CD4-positive, alpha-beta T cell treated with Interleukin-4 for 4 hours (primary cell): ENCODE data around the gene ALAS2.
"Not testable (repeated sequence)": the region's sequence is repeated elsewhere in the genome, so short reads cannot be mapped to it uniquely, and the experiment has no call there.

Experiments
- DNase-seq: peaks from one replicate; pipeline ENCODE4 v3.0.0-alpha.2; 2020

Gene ALAS2, protein sequence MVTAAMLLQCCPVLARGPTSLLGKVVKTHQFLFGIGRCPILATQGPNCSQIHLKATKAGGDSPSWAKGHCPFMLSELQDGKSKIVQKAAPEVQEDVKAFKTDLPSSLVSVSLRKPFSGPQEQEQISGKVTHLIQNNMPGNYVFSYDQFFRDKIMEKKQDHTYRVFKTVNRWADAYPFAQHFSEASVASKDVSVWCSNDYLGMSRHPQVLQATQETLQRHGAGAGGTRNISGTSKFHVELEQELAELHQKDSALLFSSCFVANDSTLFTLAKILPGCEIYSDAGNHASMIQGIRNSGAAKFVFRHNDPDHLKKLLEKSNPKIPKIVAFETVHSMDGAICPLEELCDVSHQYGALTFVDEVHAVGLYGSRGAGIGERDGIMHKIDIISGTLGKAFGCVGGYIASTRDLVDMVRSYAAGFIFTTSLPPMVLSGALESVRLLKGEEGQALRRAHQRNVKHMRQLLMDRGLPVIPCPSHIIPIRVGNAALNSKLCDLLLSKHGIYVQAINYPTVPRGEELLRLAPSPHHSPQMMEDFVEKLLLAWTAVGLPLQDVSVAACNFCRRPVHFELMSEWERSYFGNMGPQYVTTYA

DNA sequence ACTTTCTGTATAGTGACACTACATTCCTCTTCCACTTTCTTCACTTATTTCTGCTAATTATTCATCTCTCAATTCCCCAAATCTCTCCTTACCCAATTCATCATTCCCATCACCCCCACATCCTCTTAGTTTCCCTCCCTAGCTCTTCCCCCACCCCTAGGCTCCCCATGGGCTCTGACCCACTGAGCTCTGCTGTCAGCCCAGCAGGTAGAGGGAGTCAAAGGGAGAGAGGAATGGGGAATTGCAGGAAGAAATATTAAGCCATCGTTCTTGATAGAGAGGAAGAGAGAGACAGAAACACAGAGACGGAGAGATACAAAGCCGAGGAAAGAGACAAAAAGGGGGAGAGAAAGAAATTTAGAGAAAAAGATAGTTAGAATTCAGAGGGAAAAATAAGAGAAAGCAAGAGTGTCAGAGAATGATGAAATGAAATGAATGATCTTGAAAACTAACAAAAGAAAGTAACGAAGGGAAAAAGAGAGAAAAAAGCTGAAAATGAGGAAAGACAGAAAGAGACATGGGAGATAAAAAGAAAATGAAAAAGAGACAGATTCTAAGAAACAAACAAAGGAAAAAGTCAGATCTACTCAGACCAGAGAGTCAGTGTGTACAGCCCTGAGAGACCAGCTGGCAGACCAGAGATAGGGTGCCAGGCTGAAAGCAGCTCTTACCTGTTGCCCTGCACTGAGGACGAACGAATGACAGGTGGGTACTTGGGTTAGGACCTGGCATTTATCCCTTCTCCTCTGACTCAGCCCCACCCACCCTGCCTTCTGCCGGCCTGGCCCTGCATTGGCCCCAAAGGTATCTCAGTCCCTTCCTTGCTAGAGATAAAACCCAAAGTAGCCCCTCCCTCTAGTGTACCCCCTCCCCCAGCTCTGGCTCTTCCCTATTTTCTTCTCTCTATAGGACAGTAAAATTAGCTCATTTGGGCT, at the start of gene ALAS2:
Gene ALAS2 (minus strand): TSS at position 707 of the 935 bp plus-strand sequence. CDS start 4,977 bp downstream, outside the sequence.
- DNase-seq, result no peak

DNA sequence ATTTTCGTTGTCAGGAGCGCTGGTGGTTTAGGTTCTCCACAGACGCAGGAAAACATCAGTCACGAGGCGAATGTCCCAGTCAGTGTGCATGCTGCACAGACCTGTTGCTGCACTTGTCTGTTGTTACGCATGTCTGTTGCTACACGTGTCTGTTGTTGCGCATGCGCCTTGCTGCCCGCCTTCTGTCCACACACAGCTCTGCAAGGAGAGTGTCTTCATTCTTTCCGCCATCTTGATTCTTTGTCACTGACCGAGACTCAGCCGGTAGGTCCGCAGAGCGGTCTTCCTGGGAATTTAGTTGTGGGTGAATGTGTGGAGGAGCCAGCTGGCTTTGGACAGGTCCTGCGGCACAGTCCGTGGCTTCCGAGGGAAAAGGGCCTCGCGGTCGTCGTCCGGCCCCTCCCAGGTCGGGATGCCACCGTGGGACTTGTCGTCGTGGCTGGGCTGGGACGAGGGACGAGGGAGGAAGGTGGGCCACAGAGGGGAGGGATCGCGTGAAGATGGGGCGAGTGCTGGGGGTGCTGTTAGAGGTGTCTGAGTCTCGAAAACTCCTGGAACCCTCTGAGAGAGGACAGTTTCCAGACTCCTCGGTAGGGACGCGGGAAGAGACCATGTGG, 44.2 kb upstream of the ALAS2 start, which contains the start of gene PAGE2B:
Gene PAGE2B (plus strand): TSS at position 180 of the 617 bp plus-strand sequence. CDS start 1,012 bp downstream, outside the sequence.
- no peak for DNase-seq

DNA sequence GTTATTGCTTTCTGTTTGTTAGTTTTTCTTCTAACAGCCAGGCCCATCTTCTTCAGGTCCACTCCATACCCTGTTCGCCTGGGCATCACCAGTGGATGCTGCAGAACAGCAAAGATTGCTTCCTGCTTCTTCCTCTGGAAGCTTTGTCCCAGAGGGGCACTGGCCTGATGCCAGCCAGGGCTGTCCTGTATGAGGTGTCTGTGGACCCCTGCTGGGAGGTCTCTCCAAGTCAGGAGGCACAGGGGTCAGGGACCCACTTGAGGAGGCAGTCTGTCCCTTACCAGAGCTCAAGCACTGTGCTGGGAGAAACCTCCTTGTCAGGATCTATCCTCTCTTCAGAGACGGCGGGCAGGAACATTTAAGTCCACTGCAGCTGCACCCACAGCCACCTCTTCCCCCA, 41.5 kb upstream of the ALAS2 start:
- DNase-seq, result no peak

DNA sequence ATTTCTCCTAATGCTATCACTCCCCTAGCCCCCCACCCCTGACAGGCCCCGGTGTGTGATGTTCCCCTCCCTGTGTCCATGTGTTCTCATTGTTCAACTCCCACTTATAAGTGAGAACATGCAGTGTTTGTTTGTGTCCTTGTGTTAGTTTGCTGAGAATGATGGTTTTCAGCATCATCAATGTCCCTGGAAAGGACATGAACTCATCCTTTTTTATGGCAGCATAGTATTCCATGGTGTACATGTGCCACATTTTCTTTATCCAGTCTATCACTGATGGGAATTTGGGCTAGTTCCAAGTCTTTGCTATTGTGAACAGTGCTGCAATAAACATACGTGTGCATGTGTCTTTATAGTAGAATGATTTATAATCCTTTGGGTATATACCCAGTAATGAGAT, 36.4 kb upstream of the ALAS2 start:
- not testable (repeated sequence) for DNase-seq

DNA sequence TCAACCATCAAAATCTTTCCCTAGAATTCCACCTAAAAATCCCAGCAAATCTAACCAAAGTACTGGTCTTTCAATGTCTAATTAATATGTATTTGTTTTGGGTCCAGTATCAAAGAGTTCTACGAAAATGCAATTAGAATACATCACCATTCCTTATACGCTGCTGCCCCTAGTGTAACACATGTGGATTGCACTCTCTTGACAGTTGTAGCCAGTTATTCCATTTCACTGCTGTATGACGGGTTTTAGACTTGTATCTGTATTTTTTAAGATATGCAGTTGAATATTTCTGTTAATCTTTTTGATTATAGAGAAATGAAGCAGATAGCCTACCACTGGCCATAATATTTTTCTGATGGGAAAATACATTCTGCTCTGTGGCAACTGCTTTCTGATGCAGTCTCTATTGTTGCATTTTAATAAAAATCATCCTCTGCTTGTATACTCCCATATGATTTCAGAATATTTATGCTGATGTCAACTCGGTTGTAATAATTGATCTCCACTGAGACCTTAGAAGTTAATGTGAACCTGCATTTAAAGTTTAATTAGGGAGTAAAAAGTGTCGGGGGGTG, 27.0 kb upstream of the ALAS2 start:
- DNase-seq, result peak; percentile 58

DNA sequence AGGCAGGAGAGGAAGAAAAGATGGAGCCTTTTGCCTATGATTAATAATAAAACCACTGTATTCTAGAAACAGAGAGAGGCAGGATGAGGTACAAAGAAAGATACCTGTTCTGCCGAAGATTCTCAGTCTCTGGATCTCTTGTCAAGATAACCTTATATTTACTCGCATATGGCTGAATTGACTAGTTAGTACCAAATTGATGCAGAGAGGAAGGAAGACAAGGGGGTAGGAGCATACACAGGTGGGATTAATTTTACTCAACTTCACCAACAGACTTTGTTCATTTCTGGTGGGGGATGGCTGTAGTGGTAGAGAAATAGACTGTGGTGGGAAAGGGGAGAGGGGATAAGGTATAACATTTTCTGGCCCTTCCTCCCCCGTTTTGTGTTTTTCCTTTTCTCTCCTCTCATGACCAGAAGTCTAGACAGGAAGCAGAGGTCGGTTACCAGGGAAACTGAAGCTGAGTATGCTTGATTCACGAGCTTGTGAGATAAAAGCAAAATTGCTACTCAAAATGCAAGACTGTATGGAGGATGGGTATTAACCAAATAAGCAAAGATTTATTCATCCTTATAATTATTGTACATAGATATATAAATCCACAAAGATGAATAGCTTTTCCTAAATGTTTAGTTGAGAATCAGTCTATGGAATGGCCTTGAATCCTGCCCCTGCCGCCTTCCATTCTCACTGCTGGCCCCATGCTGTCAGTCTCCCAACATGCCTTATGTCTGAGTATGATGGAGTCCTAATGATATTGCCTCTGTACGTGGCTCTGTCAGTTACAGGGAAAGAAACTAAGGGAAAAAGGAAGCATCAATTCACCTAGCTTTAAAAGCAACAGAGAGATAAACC, 26.3 kb upstream of the ALAS2 start:
- DNase-seq, result peak; percentile 81

DNA sequence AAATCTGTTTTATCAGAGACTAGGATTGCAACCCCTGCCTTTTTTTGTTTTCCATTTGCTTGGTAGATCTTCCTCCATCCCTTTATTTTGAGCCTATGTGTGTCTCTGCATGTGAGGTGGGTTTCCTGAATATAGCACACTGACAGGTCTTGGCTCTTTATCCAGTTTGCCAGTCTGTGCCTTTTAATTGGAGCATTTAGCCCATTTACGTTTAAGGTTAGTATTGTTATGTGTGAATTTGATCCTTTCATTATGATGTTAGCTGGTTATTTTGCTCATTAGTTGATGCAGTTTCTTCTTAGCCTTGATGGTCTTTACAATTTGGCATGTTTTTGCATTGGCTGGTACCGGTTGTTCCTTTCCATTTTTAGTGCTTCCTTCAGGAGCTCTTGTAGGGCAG, 19.8 kb upstream of the ALAS2 start:
- not testable (repeated sequence) for DNase-seq

DNA sequence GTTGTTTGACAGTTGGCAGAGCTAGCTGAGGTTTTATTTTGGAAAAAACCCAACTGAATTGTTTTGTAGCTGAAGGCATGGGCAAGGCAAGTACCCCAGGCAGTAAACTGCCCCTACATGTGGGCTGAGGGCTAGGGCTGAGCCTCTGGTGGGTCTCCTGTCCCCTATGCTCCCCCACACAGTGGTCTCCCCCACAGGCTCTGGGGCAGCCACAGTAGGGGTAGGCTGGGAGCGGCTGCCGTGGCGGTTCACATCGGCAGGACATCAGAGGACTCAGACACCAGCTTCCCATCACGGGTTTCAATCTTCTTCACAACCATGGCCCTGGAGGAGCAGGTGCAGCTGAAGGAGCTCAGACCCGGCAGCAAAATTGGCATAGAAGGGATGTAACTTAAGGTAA, 10.7 kb upstream of the ALAS2 start:
- DNase-seq, result no peak

DNA sequence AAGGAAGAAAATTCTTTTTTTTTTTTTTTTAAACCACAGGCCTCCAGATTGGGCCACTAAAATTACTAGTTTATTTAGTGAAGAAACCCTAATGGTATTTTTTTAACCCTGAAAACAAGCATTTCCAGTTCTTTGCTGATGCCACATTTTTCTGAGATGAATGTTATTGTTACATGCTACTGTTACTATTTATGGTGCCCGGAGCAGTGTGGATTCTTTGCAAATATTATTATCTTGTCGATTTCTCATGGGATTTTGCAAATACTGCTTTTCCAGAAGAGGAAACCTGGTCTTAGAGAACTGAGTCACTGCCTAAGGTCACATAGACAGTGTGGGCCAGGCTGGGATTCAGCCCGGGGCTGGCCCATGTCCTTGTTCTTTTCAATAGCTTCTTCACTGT, 8.7 kb upstream of the ALAS2 start:
- DNase-seq, result no peak

DNA sequence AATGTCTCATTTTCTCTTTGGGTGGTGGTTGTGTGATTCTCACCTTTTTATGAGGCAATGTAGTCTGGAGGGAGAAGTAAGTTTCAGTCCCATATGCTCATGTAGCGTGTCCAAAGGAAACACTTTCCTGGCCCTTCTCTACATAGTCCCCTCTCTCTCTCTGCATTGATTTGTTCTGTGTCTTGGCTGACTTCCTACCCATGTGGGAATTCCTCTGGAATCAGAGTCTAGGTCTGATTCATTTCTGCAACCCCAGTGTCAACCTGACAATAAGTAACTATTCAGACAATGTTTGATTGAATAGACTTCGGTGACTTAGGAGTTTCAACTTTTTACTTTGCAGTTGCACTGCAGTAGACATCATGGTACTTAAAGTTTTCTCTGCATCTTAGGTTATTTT, 2.7 kb upstream of the ALAS2 start:
- no peak for DNase-seq

DNA sequence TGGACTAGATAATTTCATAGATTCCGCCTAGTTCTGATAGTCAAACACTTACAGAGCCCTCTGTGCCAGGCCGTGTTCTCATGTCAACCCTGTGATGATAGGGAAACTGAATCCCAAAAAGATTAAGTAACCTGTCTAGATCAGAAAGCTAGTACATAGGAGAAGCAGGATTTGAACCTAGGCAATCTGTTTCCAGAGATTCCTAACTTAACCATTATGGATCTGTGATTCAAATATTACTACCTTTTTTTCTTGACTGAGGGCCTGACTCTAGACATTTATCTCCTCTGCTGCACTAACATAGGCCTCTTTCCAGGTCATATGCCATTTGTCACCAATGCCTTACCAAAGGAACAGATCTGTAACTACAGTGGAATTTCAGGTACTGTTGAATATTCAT, 1.5 kb downstream of the ALAS2 start:
- no peak for DNase-seq

DNA sequence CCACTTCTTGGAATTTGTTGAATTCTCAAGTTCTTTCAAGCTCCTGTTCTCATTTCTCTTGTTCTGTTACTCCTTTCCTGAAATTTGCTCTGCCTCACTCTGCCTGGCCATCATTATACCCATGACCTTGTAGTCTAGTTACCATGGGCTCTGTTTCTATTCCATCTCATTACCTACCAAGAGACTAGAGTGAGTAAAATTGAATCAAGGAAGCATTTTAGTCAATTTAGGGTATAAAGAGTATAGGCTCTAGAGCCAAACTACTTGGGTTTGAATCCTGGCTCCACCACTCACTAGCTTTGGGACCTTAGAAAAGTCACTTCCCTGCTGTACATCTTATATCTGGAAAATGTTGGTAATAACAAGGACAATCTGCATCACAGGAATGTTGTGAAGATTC, 2.2 kb downstream of the ALAS2 start:
- DNase-seq, result no peak

DNA sequence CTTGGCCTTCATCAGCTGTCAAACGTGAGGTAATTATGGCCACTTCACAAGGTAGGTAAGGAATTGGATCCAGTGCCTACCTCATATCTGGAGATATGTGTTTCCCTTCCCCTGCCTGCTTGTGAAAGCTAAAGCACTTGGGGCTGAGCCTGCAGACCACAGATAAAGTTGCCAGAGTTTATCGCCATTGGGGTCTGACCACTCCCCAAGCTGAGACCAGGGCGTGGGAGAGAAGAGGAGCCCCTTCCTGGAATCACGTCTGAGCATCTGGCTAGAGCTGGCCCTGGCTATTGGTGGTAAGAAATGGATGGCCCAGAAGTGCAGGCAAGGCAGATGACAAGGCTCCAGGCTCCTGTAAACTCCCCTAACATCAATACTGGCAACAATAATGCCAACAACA, 2.7 kb downstream of the ALAS2 start:
- no peak for DNase-seq

DNA sequence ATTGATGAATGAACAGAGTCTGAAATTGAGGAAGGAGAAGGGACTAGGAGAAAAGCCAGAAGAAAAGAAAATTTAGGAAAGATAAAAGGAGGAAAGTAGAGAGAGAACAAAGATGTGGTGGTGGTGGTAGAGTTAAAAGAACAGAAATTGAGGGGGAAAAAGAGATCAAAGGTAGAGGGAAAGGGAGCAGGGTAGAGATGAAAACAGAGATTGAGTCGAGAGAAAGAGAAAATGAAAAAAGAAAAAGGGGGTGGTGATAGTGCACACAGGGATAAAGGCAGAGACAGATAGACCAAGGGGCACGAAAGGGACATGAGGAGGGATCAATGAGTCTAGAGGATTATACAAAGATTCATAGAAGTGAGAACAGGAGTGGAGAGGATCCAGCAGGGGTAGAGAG, 3.9 kb downstream of the ALAS2 start:
- no peak for DNase-seq

DNA sequence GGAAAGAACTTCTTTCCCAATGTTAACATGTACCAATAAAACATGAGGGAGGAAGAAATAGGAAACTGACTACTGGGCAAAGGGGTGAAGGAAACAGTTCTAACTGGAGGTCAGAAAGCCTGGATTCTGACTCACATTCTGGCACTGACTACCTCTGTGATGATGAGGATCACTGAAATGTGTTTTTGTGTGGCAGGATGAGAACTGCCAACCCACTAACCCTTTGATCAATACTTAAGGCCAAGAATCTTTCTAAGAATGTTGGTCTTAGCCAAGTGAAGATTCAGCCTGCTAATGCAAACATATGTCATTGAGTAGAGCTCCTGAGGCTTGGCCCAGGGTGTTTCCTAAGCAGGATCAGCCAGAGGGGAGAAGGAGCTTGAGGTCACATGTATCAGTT, 4.6 kb downstream of the ALAS2 start:
- DNase-seq, result no peak

DNA sequence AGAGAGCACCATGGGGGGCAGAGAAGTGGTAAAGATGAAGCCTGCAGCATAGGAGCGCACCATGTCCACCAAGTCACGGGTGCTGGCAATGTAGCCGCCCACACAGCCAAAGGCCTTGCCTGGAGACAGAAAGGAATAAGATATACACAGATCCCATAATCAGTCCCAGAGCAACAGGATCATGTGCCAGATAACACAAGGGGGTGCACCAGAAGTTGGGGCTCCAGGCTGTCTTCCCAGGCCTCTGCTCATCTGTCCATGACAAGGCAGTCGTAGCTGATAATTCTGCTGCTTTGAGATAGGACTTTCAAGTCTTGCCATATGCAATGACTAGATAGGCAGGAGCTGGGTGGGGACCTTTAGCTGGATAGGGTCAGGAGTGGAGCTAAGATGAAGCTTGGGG, 15.9 kb downstream of the ALAS2 start:
- DNase-seq, result no peak

DNA sequence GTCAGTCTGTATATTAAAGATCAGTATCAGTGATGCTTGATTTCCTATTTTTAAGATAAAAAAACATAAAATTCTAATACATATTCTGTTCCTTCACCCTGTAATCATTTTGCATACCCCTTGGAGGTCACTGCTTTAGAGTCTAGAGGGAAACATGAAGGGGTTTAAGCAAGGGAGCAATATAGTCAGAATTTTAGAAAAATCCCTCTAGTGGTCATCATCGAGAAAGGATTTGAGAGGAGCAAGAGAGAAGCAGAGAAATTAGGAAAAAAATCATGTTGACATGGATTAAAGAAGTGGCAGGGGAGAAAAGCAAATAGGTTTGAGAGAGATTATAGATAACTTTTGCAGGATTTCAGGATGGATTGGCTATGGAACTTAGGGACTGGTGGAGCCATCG, 19.5 kb downstream of the ALAS2 start:
- no peak for DNase-seq

DNA sequence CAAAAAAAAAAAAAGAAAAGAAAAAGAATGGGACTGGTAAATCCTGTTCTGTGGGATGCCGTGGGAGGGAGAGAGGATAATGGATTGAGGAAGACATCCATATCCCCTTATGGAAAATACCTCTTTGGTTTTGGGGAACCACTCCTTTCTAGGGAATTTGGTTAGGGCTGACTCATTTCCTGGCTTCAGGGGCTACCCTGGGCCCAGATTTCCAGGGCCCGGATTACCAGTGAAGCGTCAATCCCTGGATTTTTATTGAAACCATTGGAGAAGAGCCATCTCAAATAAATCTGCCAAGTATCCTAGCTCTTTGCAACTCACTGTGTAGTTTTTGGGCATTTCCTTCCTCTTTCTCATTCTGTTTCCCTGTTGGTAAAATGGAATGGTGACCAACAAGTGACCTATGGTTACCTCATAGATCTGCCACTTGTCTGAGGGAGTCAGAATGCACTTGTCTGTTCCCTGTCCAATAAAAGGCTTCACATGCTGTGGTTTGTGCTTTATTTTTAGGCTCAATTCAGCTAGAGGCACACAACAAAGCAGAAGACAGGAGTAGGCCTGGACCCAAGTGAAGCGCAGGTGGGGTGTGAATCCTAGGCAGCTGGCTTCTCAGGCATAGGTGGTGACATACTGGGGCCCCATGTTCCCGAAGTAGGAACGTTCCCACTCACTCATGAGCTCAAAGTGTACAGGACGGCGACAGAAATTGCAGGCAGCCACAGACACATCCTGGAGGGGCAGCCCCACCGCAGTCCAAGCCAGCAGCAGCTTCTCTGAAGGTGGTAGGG, 22.0 kb downstream of the ALAS2 start:
- DNase-seq, result no peak

DNA sequence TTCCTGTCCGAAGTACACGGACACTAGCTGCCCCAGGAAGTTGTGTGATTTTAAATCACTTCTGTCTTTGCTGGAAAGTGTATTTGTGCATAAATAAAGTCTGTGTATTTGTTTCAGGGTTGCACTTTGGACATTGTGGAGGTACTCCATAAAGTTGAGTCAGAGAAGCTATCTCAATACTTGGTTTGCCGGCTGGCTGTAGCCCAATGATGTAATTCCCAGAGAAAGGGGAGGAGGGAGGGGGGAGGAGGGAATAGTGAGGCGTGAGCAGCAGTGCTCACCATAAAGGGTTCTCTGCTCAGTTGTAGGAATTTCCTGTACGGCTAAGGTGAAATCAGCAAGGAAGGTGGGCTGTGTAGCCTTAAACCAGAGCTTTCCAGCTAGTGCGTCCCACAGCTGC, 23.1 kb downstream of the ALAS2 start:
- DNase-seq, result no peak

DNA sequence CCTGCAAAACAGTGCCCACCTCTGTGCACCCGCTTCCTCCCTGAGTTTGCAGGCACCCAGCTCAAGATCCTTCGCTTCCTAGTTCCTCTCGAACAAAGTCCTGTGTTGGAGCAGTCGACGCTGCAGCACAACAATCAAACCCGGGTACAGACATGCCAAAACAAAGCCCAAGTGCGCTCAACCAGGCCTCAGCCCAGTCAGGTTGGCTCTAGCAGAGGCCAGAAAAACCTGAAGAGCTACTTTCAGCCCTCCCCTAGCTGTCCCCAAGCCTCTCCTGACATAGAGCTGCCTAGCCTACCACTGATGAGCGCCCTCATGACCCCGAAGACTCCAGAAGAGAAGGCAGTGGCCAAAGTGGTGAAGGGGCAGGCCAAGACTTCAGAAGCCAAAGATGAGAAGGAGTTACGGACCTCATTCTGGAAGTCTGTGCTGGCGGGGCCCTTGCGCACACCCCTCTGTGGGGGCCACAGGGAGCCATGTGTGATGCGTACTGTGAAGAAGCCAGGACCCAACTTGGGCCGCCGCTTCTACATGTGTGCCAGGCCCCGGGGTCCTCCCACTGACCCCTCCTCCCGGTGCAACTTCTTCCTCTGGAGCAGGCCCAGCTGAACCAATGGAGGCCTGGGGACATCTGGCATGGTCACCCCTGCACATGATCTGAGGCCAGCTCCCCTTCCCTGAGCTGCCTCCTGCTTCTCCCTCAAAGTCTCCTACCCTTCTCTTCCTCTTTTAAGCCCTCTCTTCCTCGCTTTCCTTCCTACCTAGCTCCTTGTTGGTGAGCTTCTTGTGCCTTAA, 23.8 kb downstream of the ALAS2 start:
- no peak for DNase-seq
